Left renal pelvis (tissue), 4 donors: ENCODE measurements around the gene OPA1. TPM values are rescaled to one million over a fixed set of nuclear protein-coding genes. Genes with fewer than 3 reads are reported as not detected.
"Not testable (repeated sequence)": the region's sequence is repeated elsewhere in the genome, so short reads cannot be mapped to it uniquely, and the experiment has no call there.

Experiments used
- DNase-seq, 4 donors: peaks; one replicate each; pipeline ENCODE4 v3.0.0-alpha.2; 2013; ENCODE audit warnings: low read depth in 4 of 4, low spot score in 3 of 4
- polyA plus RNA-seq, 4 donors: library from polyadenylated mRNA; unstranded; fragments of 120-200 nt; gene quantifications; one replicate each; pipeline ENCODE4 v1.2.1, GENCODE V29; 2013; ENCODE audit not compliant: insufficient read length in 4 of 4

The OPA1 gene
- polyA plus RNA-seq, 4 donors, result 53.6 to 92.8 (median 70.8) TPM

- DNase-seq, result no peak
These were observed 6.5 kb upstream of the OPA1 start for GRCh38 chr3:193586526-193586925.

- no peak for DNase-seq
These were observed 3.9 kb upstream of the OPA1 start for GRCh38 chr3:193589129-193589528.

DNA sequence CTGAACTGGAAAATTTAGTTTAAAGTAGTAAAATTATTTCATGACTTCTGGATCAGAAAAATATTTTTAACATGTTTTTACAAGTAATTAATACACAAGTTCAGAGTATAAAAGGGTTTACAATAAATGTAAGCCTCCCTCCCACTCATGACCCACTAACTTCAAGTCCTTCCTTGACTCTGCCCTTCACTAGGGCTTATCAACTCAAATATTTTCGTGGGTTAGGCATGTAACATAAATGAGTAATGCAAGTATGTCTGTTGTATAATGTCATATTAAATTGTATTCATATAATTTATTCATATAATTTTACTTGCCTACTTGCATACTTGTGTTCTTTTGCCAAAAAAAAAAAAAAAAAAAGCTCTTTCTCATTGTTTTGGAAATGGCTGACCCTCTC, 3.4 kb upstream of the OPA1 start:
- DNase-seq, result no peak

GRCh38 chr3:193590088-193590856, 2.7 kb upstream of the OPA1 start:
- DNase-seq, result no peak

DNA sequence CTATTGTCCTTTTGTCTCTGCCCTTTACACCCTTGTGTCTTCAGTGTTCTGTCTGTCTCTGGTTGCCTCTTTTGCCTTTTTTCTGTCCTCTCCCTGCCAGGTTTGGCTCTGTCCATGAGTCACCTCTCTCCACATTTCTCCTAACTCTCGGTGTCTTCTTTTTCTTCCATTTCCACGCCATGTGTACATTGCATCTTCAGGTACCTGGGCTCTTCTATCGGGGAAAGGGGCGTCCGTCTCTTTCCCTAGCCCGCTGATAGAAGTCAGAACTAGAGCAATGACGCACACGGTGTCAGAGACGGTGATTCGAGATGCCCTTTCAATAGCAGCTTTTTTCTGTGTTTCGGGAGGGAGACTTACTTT, 641 bp downstream of the OPA1 start:
- DNase-seq, result no peak

- no peak for DNase-seq
These were observed 2.1 kb downstream of the OPA1 start for GRCh38 chr3:193594946-193595689.

- DNase-seq, result no peak
These were observed 3.0 kb downstream of the OPA1 start for GRCh38 chr3:193595939-193596487.

- DNase-seq, result no peak
These were observed 5.2 kb downstream of the OPA1 start for GRCh38 chr3:193598202-193598601.

DNA sequence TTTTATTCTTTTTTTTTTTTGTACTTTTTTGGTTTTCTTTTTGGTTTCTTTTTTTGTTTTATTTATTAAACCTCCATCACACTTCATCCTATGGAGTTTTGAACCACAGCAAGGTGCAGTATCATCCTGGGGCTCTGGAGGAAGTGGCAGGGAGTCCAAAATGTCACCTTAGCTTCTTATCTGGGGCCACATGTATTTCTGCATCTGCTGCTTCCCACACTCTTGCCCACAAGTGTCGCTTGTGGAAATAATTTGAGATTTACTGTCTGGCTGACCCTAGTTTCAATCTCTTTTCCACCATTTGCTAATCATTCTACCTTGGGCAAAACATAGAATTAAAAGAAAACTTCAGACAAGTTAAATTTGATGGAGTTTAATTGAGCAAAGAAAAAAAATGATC, 6.4 kb downstream of the OPA1 start:
- DNase-seq, result no peak

DNA sequence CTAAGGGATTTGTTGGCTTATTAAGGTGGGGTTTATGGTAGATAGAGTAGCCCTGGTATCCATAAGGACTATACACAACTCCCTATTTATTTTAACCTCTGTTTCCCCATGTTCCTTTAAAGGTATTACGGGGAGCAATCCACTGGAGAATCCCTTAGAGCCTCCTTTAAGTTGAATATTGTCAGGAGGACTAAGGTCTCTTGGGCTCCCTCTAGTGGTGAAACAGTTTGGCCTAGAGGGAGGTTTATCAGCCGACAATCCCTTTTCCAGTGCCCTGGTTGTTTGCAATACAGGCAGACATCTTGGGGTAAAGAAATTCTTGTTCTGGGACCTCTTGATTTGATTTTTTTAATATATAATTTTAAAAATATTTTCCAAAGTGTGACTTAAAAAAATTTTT, 12.9 kb downstream of the OPA1 start:
- DNase-seq, result no peak

DNA sequence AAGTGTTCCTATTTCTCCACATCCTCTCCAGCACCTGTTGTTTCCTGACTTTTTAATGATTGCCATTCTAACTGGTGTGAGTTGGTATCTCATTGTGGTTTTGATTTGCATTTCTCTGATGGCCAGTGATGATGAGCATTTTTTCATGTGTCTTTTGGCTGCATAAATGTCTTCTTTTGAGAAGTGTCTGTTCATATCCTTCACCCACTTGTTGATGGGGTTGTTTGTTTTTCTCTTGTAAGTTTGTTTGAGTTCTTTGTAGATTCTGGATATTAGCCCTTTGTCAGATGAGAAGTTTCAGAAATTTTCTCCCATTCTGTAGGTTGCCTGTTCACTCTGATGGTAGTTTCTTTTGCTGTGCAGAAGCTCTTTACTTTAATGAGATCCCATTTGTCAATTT, 13.9 kb downstream of the OPA1 start:
- DNase-seq, result not testable (repeated sequence)

- not testable (repeated sequence) for DNase-seq
These were observed 17.5 kb downstream of the OPA1 start for GRCh38 chr3:193610516-193610915.

DNA sequence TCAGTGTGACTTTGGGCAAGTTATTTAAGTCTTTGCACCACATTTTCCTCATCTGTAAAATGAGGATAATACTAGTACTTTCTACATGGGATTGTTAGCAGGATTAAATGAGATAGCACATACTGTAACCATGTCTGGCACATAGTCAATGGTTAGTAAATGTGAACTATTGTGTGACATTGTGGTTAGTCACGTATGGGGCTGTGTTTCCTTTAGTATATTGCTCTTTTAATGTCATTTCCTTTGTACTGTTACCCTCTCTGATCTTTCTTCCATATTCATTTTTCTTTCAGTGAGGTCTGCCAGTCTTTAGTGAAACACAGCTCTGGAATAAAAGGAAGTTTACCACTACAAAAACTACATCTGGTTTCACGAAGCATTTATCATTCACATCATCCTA, 21.4 kb downstream of the OPA1 start:
- no peak for DNase-seq

DNA sequence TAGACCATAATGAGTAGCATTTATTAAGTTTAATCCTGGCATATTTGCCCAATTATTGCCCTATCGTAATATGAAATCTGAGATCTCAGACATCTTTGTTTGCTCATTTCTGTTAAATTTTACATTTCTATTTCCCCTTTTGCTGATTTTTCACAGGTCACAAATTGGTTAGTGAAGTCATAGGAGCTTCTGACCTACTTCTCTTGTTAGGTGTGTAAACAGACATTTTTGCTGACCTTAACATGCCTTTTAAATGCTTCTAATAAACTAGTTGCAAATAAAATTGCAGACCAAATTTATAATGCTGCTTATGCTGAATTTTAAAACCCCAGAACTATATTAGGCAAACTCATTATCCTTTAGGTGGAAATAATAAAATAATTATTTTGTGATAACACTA, 24.6 kb downstream of the OPA1 start:
- no peak for DNase-seq

DNA sequence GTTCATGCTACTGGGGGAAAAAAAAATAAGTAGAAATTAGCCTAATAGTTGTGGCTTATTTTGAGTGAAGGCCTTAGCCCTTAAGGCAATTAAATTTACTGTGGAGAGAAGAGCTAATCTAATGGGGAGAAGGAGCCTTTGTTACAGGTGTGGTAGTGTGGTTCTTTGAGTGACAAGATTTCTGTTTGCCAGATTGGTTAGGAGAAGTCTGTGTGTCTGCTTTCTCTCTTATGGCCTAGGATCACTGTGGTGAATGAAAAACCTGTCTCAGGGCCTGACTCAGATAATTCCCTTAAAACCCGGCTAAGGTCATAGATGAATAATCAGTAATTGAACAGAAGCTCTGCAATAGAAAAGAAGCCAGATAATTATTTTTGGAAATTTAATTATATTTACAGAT, 27.0 kb downstream of the OPA1 start:
- no peak for DNase-seq

DNA sequence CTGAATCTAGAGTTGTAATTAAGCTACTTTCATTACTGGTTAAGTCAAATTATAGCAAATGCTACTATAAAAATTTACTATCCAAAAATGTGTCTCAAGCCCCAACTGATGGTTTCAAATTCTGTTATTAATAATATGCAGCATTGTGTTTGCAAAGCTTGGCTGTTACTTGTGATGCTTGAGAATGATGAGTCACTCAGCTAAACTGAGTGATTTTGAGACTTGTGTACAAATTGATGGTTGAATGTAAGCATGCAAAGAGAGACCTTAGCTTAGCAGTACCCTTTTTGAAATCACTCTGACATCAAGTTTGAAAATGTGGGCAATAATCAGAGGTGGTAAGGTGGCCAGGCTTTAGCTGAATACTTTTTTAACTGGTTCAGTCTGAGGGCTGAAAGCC, 27.6 kb downstream of the OPA1 start:
- DNase-seq, result no peak

- no peak for DNase-seq
These were observed 28.1 kb downstream of the OPA1 start for GRCh38 chr3:193621127-193621526.

DNA sequence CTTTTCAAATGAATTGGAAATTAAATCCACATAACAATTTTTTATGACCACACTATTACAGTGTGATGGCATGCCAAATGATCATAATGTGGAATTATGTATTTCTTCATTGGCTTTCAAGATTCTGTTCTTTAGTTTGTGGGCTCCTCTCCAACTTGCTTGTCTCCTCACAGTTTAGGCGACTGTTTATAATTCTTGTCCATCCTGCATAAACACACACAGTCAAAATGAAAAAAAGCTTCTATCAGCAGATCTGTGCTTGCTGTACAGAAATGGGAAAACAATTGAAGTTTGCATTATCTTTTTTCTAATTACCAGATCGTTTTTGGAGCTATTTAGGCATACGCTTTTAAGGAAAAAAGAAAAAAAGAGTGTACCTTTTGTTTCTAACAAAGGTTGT, 37.0 kb downstream of the OPA1 start:
- no peak for DNase-seq

DNA sequence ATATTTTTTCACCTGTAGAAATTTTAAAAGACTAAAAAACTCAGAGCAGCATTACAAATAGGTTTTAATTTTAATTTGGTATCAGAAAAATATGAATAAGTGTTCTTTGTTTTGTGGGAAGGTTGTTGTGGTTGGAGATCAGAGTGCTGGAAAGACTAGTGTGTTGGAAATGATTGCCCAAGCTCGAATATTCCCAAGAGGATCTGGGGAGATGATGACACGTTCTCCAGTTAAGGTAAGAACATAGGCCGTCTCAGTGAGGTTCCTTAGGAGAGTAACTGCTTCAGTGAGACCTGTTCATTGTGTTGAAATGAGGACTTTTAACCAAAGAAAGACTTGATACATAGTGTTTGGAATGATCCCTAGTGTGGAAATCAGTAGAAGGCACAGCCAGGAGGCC, 44.8 kb downstream of the OPA1 start:
- no peak for DNase-seq

DNA sequence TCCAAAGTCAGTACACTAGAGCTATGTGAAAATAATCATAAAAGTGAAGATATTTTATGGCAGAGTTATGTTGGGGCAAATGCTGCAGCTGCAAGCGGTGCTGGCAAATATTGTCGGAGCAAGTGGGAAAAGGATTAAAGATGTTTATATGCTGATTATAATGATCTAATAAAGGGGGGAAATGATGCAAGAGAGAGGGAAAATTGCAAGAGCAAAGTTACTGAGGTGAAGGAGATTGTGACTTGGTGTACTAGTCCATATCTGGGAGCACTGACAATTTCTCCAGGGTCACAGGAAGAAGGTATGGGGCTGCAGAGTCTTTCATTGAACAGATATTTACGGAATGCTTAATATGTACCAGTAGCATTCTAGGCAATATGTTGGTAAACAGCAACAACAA, 45.8 kb downstream of the OPA1 start:
- no peak for DNase-seq

DNA sequence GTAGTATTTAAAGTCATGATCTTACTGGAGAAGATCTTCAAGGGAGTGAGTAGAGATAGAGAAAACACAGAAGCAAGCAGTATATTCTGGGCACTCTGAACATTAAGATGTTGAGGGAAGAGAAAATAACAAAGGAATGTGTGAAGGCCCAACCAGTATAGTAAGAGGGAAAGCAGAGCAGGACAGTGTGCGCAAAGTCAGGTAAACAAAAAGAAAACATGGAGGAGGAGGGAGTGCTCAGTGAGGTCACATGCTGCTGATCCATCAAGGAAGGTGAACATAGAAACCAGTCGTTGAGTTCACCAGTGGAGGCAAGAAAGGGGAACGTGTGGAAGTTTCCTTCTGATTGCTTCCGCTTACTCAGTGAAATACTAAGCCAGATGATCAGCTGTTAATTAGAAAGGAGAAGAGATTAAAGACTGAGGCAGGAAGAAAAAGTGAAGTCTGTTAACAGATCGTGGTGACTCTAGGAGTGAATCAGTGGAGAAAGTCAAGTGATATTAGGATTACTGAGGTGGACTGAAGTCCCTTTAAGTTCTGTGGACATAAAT, 47.2 kb downstream of the OPA1 start:
- DNase-seq, result no peak
